Erythroblast (primary cell): ENCODE measurements around the gene DEFB128.
"Not testable (repeated sequence)": the region's sequence is repeated elsewhere in the genome, so short reads cannot be mapped to it uniquely, and the experiment has no call there.

Experiments
- DNase-seq, 2 experiments: peaks; one replicate each; lab custom pipeline; 2025; lab: John Stamatoyannopoulos, UW
- GATA1 ChIP-seq: IDR thresholded peaks from 2 replicates; pipeline ENCODE4 v1.6.1; 2011; ENCODE audit warnings: low read depth, mild to moderate bottlenecking, control low read depth, low read length, moderate library complexity
- POLR2A ChIP-seq: IDR thresholded peaks from 2 replicates; pipeline ENCODE4 v1.6.1; 2011; ENCODE audit warnings: mild to moderate bottlenecking, low read length

The DEFB128 gene

GRCh38 chr20:189611-190010 lies at the start of gene DEFB128:
Gene DEFB128, minus strand, starts transcription at chr20:189711. Its CDS starts 88 bp downstream, at chr20:189623.
- no peak for DNase-seq

GRCh38 chr20:237929-238328 lies 48.4 kb upstream of the DEFB128 start:
- TF ChIP-seq POLR2A, result no peak
- TF ChIP-seq GATA1, result no peak
- DNase-seq, result no peak

More at GRCh38 chr20:189611-190010, at the start of gene DEFB128:
- TF ChIP-seq POLR2A (no peak), GATA1 (no peak)

DNA sequence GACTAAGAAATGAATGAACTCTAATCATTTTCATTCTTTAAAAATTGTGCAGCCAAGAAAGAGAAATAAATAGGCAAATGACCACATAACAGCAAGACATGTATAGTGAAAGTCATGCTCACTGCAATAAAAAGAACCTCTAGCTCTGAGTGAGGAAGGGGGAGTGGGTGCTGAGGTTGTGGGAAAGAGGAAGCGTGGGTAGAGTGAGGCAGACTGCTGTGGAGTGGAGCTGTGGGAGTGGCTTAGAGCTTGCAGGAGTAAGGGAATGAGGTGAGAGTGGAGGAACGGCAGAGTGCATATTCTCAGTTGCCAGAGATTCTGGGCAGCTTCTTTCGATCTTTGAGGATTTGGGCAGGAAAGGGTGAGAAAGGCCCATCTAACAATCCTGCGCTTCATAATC lies 48.0 kb upstream of the DEFB128 start:
- TF ChIP-seq GATA1 (no peak), POLR2A (no peak)
- no peak for DNase-seq

DNA sequence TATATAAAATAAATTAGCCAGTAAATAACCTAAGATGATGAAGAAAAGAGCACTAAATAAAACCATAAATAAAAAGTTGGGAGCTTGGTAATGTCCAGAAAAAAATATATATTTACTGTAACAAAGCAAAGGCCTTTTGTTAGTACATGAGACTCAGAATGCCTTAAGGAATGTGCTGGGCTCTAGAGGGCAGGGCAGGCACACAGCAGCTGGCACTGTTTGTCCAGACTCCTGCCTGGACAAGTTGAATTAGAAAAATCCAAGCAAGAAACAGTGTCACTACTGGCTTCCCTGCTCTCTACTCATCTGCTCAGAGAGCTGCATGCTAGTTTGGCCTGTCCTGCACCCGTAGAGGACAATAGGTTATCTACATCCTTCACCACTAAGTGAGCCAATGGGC lies 46.4 kb upstream of the DEFB128 start:
- DNase-seq, result peak in 1 of 2 experiments; percentile 6
- no peak for TF ChIP-seq GATA1
- TF ChIP-seq POLR2A, result no peak

DNA sequence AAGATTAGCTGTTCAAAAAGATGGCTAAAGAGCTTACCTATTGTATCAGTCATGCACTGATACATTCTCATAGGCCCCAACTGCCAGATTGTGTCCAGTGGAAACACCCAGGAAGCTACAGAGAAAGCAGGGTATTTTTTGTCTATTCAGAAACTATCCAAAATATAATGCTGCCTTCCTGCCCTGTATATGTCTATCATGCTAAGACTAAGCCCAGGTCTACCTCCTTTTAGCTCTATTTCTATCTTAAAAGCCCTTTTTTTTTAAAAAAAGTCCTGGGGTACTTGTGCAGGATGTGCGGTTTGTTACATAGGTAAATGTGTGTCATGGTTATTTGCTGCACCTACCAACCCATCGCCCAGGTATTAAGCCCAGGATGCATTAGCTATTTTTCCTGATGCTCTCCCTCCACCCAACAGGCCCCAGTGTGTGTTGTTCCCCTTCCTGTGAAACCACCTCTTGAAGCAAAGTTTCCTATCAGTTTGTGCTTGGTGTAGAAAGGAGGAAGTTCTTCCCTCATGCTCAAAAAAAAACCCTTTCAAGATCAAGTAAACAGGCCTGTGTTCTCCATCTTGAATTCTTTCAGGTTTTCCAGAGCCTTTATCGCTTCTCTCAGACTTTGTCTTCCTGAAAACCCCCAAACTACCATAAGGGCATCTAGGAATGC lies 38.1 kb upstream of the DEFB128 start:
- TF ChIP-seq POLR2A (no peak), GATA1 (no peak)
- DNase-seq, result no peak

GRCh38 chr20:226958-227357 lies 37.4 kb upstream of the DEFB128 start, which contains the start of gene DEFB129:
Gene DEFB129, plus strand, starts transcription at chr20:227258. Its CDS starts 31 bp downstream, at chr20:227289.
- no peak for DNase-seq
- TF ChIP-seq POLR2A, result no peak
- TF ChIP-seq GATA1, result no peak

- DNase-seq, result not testable (repeated sequence)
These were observed 36.4 kb upstream of the DEFB128 start for GRCh38 chr20:225879-226278.

DNA sequence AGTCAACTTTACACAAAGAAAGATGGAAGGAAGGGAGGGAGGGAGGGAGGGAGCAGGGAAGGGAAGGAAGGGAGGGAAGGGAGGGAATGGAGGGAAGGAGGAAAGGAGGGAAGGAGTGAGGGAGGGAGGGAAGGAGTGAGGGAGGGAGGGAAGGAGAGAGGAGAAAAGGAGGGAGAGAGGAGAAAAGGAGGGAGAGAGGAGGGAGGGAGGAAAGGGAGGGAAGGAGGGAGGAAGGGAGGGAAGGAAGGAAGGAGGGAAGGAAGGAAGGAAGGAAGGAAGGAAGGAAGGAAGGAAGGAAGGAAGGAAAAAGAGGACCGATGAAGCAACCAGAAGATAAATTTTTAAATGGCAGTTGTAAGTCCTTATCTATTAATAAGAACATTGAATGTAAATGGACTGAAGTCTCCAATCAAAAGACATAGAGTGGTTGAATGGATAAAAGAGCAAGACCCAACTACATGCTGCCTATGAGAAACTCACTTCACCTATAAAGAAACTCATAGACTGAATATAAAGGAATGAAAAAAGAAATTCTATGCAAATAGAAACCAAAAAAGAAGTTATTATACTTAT lies 31.8 kb upstream of the DEFB128 start:
- no peak for TF ChIP-seq GATA1
- no peak for TF ChIP-seq POLR2A
- DNase-seq, result no peak

DNA sequence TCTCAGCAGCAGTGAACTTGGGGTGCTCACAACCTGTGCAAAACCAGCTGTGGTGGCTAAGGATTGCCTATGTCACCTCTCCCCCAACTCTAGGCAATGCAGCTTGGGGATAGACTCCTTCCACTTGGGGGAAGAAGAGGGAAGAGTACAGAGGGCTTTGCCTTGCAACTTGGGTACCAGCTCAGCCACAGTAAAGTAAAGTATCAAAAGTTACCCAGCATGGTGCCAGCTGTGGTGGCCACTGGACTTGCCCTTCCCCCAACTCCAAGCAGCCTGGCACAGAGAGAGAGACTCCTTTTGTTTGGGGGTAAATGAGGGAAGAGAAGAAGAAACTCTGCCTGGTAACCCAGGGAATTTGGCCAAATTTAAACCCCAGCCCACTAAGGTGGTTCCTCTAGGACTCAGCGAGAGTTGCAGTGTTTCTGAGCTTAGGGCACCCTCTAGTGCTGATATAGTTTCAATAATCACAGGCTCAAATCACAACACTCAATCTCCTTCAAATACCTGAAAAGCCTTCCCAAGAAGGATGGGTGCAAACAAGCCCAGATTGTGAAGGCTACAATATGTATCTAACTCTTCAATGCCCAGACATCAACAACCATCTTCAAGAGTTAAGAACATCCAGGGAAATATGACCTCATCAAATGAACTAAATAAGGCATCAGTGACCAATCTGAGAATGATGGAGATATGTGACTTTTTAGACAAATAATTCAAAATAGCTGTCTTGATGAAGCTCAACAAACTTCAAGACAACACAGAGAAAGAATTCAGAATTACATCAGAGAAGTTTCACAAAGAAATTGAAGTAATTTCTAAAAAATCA lies 30.0 kb upstream of the DEFB128 start:
- DNase-seq, result peak; percentile 9 to 15
- no peak for TF ChIP-seq POLR2A
- no peak for TF ChIP-seq GATA1

DNA sequence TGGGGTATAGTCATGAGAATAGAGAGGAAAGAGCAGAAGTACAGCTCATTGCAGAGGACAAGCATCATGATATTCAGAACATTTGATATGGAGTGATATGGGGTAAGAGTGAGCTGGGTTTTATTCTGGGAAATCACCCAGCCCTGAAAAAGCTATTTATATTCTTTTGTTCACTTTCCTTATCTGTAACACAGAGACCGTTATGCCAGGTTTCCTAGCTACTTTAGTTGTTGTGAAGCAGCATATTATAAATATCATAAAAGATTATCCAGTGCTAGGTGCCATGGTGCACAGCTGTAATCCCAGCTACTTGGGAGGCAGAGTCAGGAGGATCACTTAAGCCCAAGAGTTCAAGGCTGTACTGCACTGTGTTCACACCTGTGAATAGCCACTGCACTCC lies 27.8 kb upstream of the DEFB128 start:
- DNase-seq, result no peak

GRCh38 chr20:215796-216195 lies 26.3 kb upstream of the DEFB128 start:
- no peak for DNase-seq
- TF ChIP-seq GATA1, result no peak
- no peak for TF ChIP-seq POLR2A

More for the DNA sequence above, 27.8 kb upstream of the DEFB128 start:
- TF ChIP-seq GATA1 (no peak), POLR2A (no peak)

GRCh38 chr20:214383-214782 lies 24.9 kb upstream of the DEFB128 start:
- DNase-seq, result no peak
- TF ChIP-seq GATA1 (no peak), POLR2A (no peak)

DNA sequence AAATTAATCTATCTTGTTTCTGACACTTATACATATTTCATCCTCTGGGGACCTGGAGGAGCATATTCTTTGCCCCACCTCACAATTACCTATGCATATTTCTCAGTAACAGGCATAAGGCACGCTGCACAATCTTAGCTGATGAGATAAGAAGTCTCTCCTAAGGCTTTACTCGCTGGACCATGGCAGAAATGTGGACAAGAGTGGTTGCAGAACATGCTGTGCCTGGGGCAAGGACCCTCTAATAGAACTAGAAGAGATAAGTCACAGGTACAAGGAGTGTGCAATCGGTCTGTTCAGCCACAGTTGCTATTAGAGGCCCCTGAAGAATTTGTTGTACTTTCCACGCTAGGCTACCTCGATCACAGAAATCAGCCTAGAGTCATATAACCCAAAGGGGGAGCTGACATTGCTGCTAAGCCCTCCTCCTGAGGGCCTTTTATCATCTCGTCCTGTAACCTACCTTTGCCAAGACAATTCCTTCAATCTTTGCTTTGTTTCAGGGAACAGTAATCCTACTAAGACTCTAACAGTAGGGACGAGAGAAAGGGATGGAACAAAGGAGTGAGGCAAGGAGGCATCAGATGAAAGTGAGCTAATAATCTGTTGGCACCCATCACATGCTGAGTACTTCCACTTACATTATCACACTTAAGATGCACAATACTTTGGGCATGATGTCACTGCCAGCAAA lies 21.4 kb upstream of the DEFB128 start:
- no peak for TF ChIP-seq POLR2A
- TF ChIP-seq GATA1, result no peak
- DNase-seq, result no peak

- peak; percentile 49 to 62 for DNase-seq
- no peak for TF ChIP-seq POLR2A
- no peak for TF ChIP-seq GATA1
These were observed 19.5 kb upstream of the DEFB128 start for GRCh38 chr20:208942-209566.

DNA sequence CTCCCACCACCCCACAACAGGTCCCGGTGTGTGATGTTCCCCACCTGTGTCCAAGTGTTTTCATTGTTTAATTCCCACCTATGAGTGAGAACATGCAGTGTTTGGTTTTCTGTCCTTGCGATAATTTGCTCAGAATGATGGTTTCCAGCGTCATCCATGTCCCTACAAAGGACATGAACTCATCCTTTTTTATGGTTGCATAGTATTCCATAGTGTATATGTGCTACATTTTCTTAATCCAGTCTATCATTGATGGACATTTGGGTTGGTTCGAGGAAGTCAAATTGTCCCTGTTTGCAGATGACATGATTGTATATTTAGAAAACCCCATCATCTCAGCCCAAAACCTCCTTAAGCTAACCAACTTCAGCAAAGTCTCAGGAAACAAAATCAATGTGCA lies 14.1 kb upstream of the DEFB128 start:
- DNase-seq, result not testable (repeated sequence)
